ENCODE results near the gene PRCD.

GRCh38 chr17:76519048-76519966, 20.5 kb upstream of the PRCD start:
- TF ChIP-seq POLR2A (IDR thresholded peaks at IDR 0.05; ENCODE audit: low read length): no peak
- TF ChIP-seq GATA1 (IDR thresholded peaks at IDR 0.05; ENCODE audit: low read depth, low read length): no peak

Measured in erythroblast (primary cell).